ENCODE results near the gene CASS4.

Gene CASS4

GRCh38 chr20:56369179-56369578 is 42.9 kb upstream of the CASS4 start:
- peaks cover 5 to 11% of the 10 kb centered on the region in 2 experiments for H3K4me1 ChIP-seq (ENCODE audit: control insufficient read depth in 1 of 2, insufficient read depth in 1 of 2, low read depth in 1 of 2, low read length in 1 of 2)
- no peaks in the 10 kb centered on the region for H3K9me3 ChIP-seq
- TF ChIP-seq CTCF (IDR thresholded peaks at IDR 0.05), result no peak
- no peak overlapping the region for H3K4me3 ChIP-seq (ENCODE audit: low read depth in 1 of 2, low read length in 1 of 2)
- H3K27me3 ChIP-seq, result no peaks in the 10 kb centered on the region
- no peak overlapping the region for H3K27ac ChIP-seq
- H3K36me3 ChIP-seq, result peaks cover 61% of the 10 kb centered on the region

GRCh38 chr20:56371977-56372376 is 40.1 kb upstream of the CASS4 start:
- Histone ChIP-seq H3K9me3 (no peaks in the 10 kb centered on the region), H3K36me3 (peaks cover 40% of the 10 kb centered on the region), H3K27ac (no peak overlapping the region), H3K4me1 (ENCODE audit: control insufficient read depth in 1 of 2, insufficient read depth in 1 of 2, low read depth in 1 of 2, low read length in 1 of 2) (peaks cover 8 to 35% of the 10 kb centered on the region in 2 experiments), H3K27me3 (no peaks in the 10 kb centered on the region), H3K4me3 (ENCODE audit: low read depth in 1 of 2, low read length in 1 of 2) (no peak overlapping the region)
- no peak for TF ChIP-seq CTCF (IDR thresholded peaks at IDR 0.05)

GRCh38 chr20:56372850-56373249 is 39.2 kb upstream of the CASS4 start:
- H3K36me3 ChIP-seq, result peaks cover 31% of the 10 kb centered on the region
- no peaks in the 10 kb centered on the region for H3K27me3 ChIP-seq
- H3K4me3 ChIP-seq (ENCODE audit: low read depth in 1 of 2, low read length in 1 of 2), result no peak overlapping the region
- no peak for TF ChIP-seq CTCF (IDR thresholded peaks at IDR 0.05)
- no peaks in the 10 kb centered on the region for H3K9me3 ChIP-seq
- H3K27ac ChIP-seq, result peak overlapping the region; percentile 83
- H3K4me1 ChIP-seq (ENCODE audit: control insufficient read depth in 1 of 2, insufficient read depth in 1 of 2, low read depth in 1 of 2, low read length in 1 of 2), result peaks cover 8 to 38% of the 10 kb centered on the region in 2 experiments

GRCh38 chr20:56373942-56374341 is 38.1 kb upstream of the CASS4 start:
- Histone ChIP-seq H3K27ac (peak overlapping the region; percentile 83), H3K9me3 (no peaks in the 10 kb centered on the region), H3K27me3 (no peaks in the 10 kb centered on the region), H3K4me3 (ENCODE audit: low read depth in 1 of 2, low read length in 1 of 2) (peak overlapping the region in 1 of 2 experiments; percentile 18), H3K4me1 (ENCODE audit: control insufficient read depth in 1 of 2, insufficient read depth in 1 of 2, low read depth in 1 of 2, low read length in 1 of 2) (peaks cover 8 to 38% of the 10 kb centered on the region in 2 experiments), H3K36me3 (peaks cover 25% of the 10 kb centered on the region)
- no peak for TF ChIP-seq CTCF (IDR thresholded peaks at IDR 0.05)

- Histone ChIP-seq H3K27me3 (no peaks in the 10 kb centered on the region), H3K9me3 (no peaks in the 10 kb centered on the region), H3K4me1 (ENCODE audit: control insufficient read depth in 1 of 2, insufficient read depth in 1 of 2, low read depth in 1 of 2, low read length in 1 of 2) (peaks cover 8 to 38% of the 10 kb centered on the region in 2 experiments), H3K27ac (peak overlapping the region; percentile 65), H3K36me3 (peaks cover 3% of the 10 kb centered on the region), H3K4me3 (ENCODE audit: low read depth in 1 of 2, low read length in 1 of 2) (no peak overlapping the region)
- TF ChIP-seq CTCF (IDR thresholded peaks at IDR 0.05), result no peak
These were observed 35.7 kb upstream of the CASS4 start for GRCh38 chr20:56376331-56376730.

- TF ChIP-seq CTCF (IDR thresholded peaks at IDR 0.05), result no peak
- H3K27me3 ChIP-seq, result no peaks in the 10 kb centered on the region
- no peaks in the 10 kb centered on the region for H3K9me3 ChIP-seq
- no peak overlapping the region for H3K4me3 ChIP-seq (ENCODE audit: low read depth in 1 of 2, low read length in 1 of 2)
- peaks cover 8 to 35% of the 10 kb centered on the region in 2 experiments for H3K4me1 ChIP-seq (ENCODE audit: control insufficient read depth in 1 of 2, insufficient read depth in 1 of 2, low read depth in 1 of 2, low read length in 1 of 2)
- peaks cover 13% of the 10 kb centered on the region for H3K36me3 ChIP-seq
- no peak overlapping the region for H3K27ac ChIP-seq
These were observed 33.7 kb upstream of the CASS4 start for GRCh38 chr20:56378386-56378785.
